ENCODE measurements around the gene ASTN2.
"Not testable (repeated sequence)": the region's sequence is repeated elsewhere in the genome, so short reads cannot be mapped to it uniquely, and the experiment has no call there.

The ASTN2 gene

GRCh38 chr9:116842658-116843057 is 572.2 kb downstream of the ASTN2 start:
- peak; percentile 57 for DNase-seq (ENCODE audit: low read depth, low spot score)
- peaks cover 7% of the 10 kb centered on the region for H3K4me1 ChIP-seq (ENCODE audit: insufficient read depth, insufficient read length)
- TF ChIP-seq YY1 (IDR thresholded peaks at IDR 0.05; ENCODE audit: insufficient read depth, insufficient read length): no peak
- TF ChIP-seq ZNF274 (IDR thresholded peaks at IDR 0.05; ENCODE audit: low read depth, low read length): no peak
- no peak for TF ChIP-seq SUZ12 (IDR thresholded peaks at IDR 0.05; ENCODE audit: extremely low read depth, insufficient read depth, insufficient read length)
- H3K9ac ChIP-seq (ENCODE audit: insufficient read length, low read depth): no peak overlapping the region
- H3K27me3 ChIP-seq (ENCODE audit: insufficient read depth, insufficient read length): no peaks in the 10 kb centered on the region
- peaks cover 3% of the 10 kb centered on the region for H3K36me3 ChIP-seq (ENCODE audit: insufficient read depth, insufficient read length, low read length)
- H3K4me3 ChIP-seq (ENCODE audit: insufficient read length, low read depth): no peak overlapping the region
- peaks cover 13% of the 10 kb centered on the region; the same call in 1 of the 2 replicates for H3K9me3 ChIP-seq (ENCODE audit: insufficient read depth, low read length)

- not testable (repeated sequence) for DNase-seq (ENCODE audit: low read depth, low spot score); H3K27me3 ChIP-seq (ENCODE audit: insufficient read depth, insufficient read length); H3K4me3 ChIP-seq (ENCODE audit: insufficient read length, low read depth); H3K9ac ChIP-seq (ENCODE audit: insufficient read length, low read depth); H3K36me3 ChIP-seq (ENCODE audit: insufficient read depth, insufficient read length, low read length)
- H3K4me1 ChIP-seq (ENCODE audit: insufficient read depth, insufficient read length): peaks cover 13% of the 10 kb centered on the region
- H3K9me3 ChIP-seq (ENCODE audit: insufficient read depth, low read length): peaks cover 13% of the 10 kb centered on the region; the same call in 1 of the 2 replicates
Observed at GRCh38 chr9:116838468-116838867, 576.4 kb downstream of the ASTN2 start.

- peak overlapping the region; percentile 29 for H3K9ac ChIP-seq (ENCODE audit: insufficient read length, low read depth)
- H3K4me1 ChIP-seq (ENCODE audit: insufficient read depth, insufficient read length): peaks cover 13% of the 10 kb centered on the region
- H3K36me3 ChIP-seq (ENCODE audit: insufficient read depth, insufficient read length, low read length): peaks cover 3% of the 10 kb centered on the region
- TF ChIP-seq ZNF274 (IDR thresholded peaks at IDR 0.05; ENCODE audit: low read depth, low read length) (no peak), SUZ12 (IDR thresholded peaks at IDR 0.05; ENCODE audit: extremely low read depth, insufficient read depth, insufficient read length) (no peak), YY1 (IDR thresholded peaks at IDR 0.05; ENCODE audit: insufficient read depth, insufficient read length) (no peak)
- no peak overlapping the region for H3K4me3 ChIP-seq (ENCODE audit: insufficient read length, low read depth)
- DNase-seq (ENCODE audit: low read depth, low spot score): no peak
- H3K9me3 ChIP-seq (ENCODE audit: insufficient read depth, low read length): peaks cover 13% of the 10 kb centered on the region; the same call in 1 of the 2 replicates
- H3K27me3 ChIP-seq (ENCODE audit: insufficient read depth, insufficient read length): no peaks in the 10 kb centered on the region
Observed at GRCh38 chr9:116837018-116837989, 577.6 kb downstream of the ASTN2 start.

GRCh38 chr9:116830321-116830720 is 584.5 kb downstream of the ASTN2 start:
- H3K36me3 ChIP-seq (ENCODE audit: insufficient read depth, insufficient read length, low read length); H3K9ac ChIP-seq (ENCODE audit: insufficient read length, low read depth); DNase-seq (ENCODE audit: low read depth, low spot score); H3K4me3 ChIP-seq (ENCODE audit: insufficient read length, low read depth); H3K4me1 ChIP-seq (ENCODE audit: insufficient read depth, insufficient read length); H3K27me3 ChIP-seq (ENCODE audit: insufficient read depth, insufficient read length); H3K9me3 ChIP-seq (ENCODE audit: insufficient read depth, low read length): not testable (repeated sequence)

- H3K4me1 ChIP-seq (ENCODE audit: insufficient read depth, insufficient read length): no peaks in the 10 kb centered on the region
- TF ChIP-seq SUZ12 (IDR thresholded peaks at IDR 0.05; ENCODE audit: extremely low read depth, insufficient read depth, insufficient read length) (no peak), YY1 (IDR thresholded peaks at IDR 0.05; ENCODE audit: insufficient read depth, insufficient read length) (no peak), ZNF274 (IDR thresholded peaks at IDR 0.05; ENCODE audit: low read depth, low read length) (no peak)
- DNase-seq (ENCODE audit: low read depth, low spot score): no peak
- no peaks in the 10 kb centered on the region for H3K9me3 ChIP-seq (ENCODE audit: insufficient read depth, low read length)
- no peak overlapping the region for H3K4me3 ChIP-seq (ENCODE audit: insufficient read length, low read depth)
- H3K9ac ChIP-seq (ENCODE audit: insufficient read length, low read depth): no peak overlapping the region
- no peaks in the 10 kb centered on the region for H3K36me3 ChIP-seq (ENCODE audit: insufficient read depth, insufficient read length, low read length)
- H3K27me3 ChIP-seq (ENCODE audit: insufficient read depth, insufficient read length): no peaks in the 10 kb centered on the region
Observed at GRCh38 chr9:116821633-116822229, 593.1 kb downstream of the ASTN2 start.

- H3K9me3 ChIP-seq (ENCODE audit: insufficient read depth, low read length): no peaks in the 10 kb centered on the region
- TF ChIP-seq YY1 (IDR thresholded peaks at IDR 0.05; ENCODE audit: insufficient read depth, insufficient read length): no peak
- TF ChIP-seq SUZ12 (IDR thresholded peaks at IDR 0.05; ENCODE audit: extremely low read depth, insufficient read depth, insufficient read length): no peak
- no peak for TF ChIP-seq ZNF274 (IDR thresholded peaks at IDR 0.05; ENCODE audit: low read depth, low read length)
- H3K4me1 ChIP-seq (ENCODE audit: insufficient read depth, insufficient read length): no peaks in the 10 kb centered on the region
- DNase-seq (ENCODE audit: low read depth, low spot score): no peak
- no peak overlapping the region for H3K4me3 ChIP-seq (ENCODE audit: insufficient read length, low read depth)
- H3K27me3 ChIP-seq (ENCODE audit: insufficient read depth, insufficient read length): no peaks in the 10 kb centered on the region
- no peaks in the 10 kb centered on the region for H3K36me3 ChIP-seq (ENCODE audit: insufficient read depth, insufficient read length, low read length)
- no peak overlapping the region for H3K9ac ChIP-seq (ENCODE audit: insufficient read length, low read depth)
Observed at GRCh38 chr9:116819116-116819515, 595.7 kb downstream of the ASTN2 start.

GRCh38 chr9:116817762-116818161 is 597.1 kb downstream of the ASTN2 start:
- Histone ChIP-seq H3K4me1 (ENCODE audit: insufficient read depth, insufficient read length) (no peaks in the 10 kb centered on the region), H3K9me3 (ENCODE audit: insufficient read depth, low read length) (no peaks in the 10 kb centered on the region), H3K27me3 (ENCODE audit: insufficient read depth, insufficient read length) (no peaks in the 10 kb centered on the region), H3K36me3 (ENCODE audit: insufficient read depth, insufficient read length, low read length) (no peaks in the 10 kb centered on the region), H3K4me3 (ENCODE audit: insufficient read length, low read depth) (no peak overlapping the region), H3K9ac (ENCODE audit: insufficient read length, low read depth) (no peak overlapping the region)
- TF ChIP-seq ZNF274 (IDR thresholded peaks at IDR 0.05; ENCODE audit: low read depth, low read length) (no peak), YY1 (IDR thresholded peaks at IDR 0.05; ENCODE audit: insufficient read depth, insufficient read length) (no peak), SUZ12 (IDR thresholded peaks at IDR 0.05; ENCODE audit: extremely low read depth, insufficient read depth, insufficient read length) (no peak)
- no peak for DNase-seq (ENCODE audit: low read depth, low spot score)

Data from NT2/D1 (cell line).